Measurements from ENCODE around the gene TAF1D. TPM values are rescaled to one million over a fixed set of nuclear protein-coding genes. Genes with fewer than 3 reads are reported as not detected.

Gene TAF1D
- total and polyA plus RNA-seq, 8 donors, result 68.3 to 435 (median 169) TPM

GRCh38 chr11:93732237-93732892, 8.9 kb downstream of the TAF1D start:
- TF ChIP-seq POLR2A (IDR thresholded peaks at IDR 0.05) (no peak), POLR2AphosphoS5 (IDR thresholded peaks at IDR 0.05) (peak in 1 of 3 donors; percentile 6)
- peaks cover 7 to 56% (median 30%) of the 10 kb centered on the region in 4 donors for H3K4me1 ChIP-seq
- no peaks in the 10 kb centered on the region for H3K27me3 ChIP-seq
- WGBS, 5 donors, result 40 to 56% (median 54%) methylated on average over 4 of the region's 4 CpGs
- H3K4me3 ChIP-seq, result no peak overlapping the region
- intact Hi-C loops (cut with DNase I; ENCODE audit: low total_unique reads), result no loop called here
- peaks cover 74 to 100% (median 100%) of the 10 kb centered on the region in 4 donors for H3K36me3 ChIP-seq
- H3K9me3 ChIP-seq, result no peaks in the 10 kb centered on the region
- no peak overlapping the region for H3K27ac ChIP-seq
- DNase-seq, result no peak

DNA sequence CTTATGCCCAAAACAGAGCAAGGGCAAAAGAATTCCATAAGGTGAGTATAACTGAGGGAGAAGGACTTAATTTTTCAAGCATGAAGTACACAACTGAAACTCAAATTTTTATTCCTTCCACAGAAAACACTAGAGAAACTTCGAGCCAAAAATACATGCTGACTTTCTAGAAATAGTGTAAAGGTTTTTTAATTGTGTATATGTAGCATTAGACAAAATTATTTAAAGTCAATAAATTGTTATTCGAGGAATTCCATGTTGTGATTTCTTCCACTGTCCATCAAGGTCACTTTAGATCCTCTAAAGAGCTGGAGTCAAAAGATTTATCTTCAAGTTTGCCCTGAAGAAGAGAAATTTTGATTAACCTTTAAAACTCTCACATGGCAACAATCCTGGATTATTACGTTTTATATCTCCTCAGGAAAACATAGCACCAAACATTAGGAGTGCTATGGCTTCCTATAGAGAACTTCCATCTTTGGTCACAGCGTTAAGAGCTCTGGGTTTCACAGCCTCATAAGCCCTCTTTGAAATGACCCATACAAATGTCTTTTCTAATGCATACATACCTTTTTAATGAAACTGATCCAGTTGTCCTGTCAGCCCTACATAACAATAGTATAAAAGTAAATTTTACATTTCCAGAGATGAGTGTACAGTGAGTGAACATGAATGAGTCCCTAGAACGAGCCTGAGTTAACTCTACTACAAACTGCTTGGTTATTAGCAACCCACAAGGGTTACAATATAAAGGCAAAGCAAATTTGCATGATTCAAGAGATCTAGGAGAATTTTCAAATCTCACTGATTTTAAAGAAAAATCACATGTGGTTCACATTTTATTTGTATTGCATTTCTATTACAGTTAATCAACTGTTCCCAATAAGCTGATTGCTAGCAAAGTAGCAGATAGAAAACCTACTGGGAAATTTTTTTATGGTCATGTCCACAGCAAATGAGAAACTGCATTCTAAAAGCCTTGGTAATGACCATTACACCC, 10.9 kb downstream of the TAF1D start:
- no peak overlapping the region for H3K4me3 ChIP-seq
- WGBS, 5 donors, result 85 to 89% (median 86%) methylated on average over 5 of the region's 5 CpGs
- peaks cover 71 to 100% (median 100%) of the 10 kb centered on the region in 4 donors for H3K36me3 ChIP-seq

DNA sequence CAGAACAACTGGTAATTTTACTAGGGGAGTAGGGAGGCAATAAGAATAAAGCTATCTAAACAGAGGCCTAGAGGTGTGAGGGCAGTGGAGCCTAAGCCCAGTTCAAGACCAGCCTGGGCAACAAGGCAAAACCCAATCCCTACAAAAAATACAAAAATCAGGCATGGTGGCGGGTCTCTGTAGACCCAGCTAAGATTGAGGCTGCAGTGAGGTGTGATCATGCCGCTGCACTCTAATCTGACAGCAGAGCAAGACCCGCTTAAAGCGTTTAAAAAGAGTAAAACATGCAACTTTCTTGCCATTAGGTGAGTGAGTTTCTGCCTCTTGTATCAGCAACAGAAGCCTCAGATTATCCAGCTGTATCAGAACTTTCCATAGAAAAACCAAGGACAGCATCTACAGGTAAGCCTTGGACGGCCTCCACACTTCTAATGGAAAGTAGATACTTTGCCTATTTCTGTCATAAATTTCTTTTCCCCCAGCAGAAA, 12.1 kb downstream of the TAF1D start:
- WGBS, 5 donors, result 94 to 97% (median 95%) methylated on average over 5 of the region's 5 CpGs
- TF ChIP-seq POLR2A (IDR thresholded peaks at IDR 0.05), result no peak
- TF ChIP-seq CTCF (IDR thresholded peaks at IDR 0.05), result no peak
- no peak for TF ChIP-seq EP300 (IDR thresholded peaks at IDR 0.05)
- TF ChIP-seq POLR2AphosphoS5 (IDR thresholded peaks at IDR 0.05), result no peak
- peaks cover 66 to 99% (median 97%) of the 10 kb centered on the region in 4 donors for H3K36me3 ChIP-seq

More for the DNA sequence above, 10.9 kb downstream of the TAF1D start:
- intact Hi-C loops (cut with DNase I; ENCODE audit: low total_unique reads), result no loop called here
- Histone ChIP-seq H3K27me3 (no peaks in the 10 kb centered on the region), H3K9me3 (no peaks in the 10 kb centered on the region), H3K4me1 (peaks cover 0 to 37% (median 16%) of the 10 kb centered on the region in 4 donors), H3K27ac (peak overlapping the region in 1 of 5 donors; percentile 5)
- TF ChIP-seq POLR2AphosphoS5 (IDR thresholded peaks at IDR 0.05) (no peak), POLR2A (IDR thresholded peaks at IDR 0.05) (no peak), EP300 (IDR thresholded peaks at IDR 0.05) (no peak), CTCF (IDR thresholded peaks at IDR 0.05) (no peak)
- no peak for DNase-seq

GRCh38 chr11:93728792-93729128, 12.5 kb downstream of the TAF1D start:
- intact Hi-C loops (cut with DNase I; ENCODE audit: low total_unique reads), result no loop called here
- Histone ChIP-seq H3K9me3 (no peaks in the 10 kb centered on the region), H3K4me1 (peaks cover 0 to 20% (median 8%) of the 10 kb centered on the region in 4 donors), H3K36me3 (peaks cover 66 to 99% (median 96%) of the 10 kb centered on the region in 4 donors), H3K27me3 (no peaks in the 10 kb centered on the region), H3K27ac (peak overlapping the region in 1 of 5 donors; percentile 34), H3K4me3 (no peak overlapping the region)
- no peak for DNase-seq
- no peak for TF ChIP-seq EP300 (IDR thresholded peaks at IDR 0.05)
- no peak for TF ChIP-seq CTCF (IDR thresholded peaks at IDR 0.05)
- TF ChIP-seq POLR2A (IDR thresholded peaks at IDR 0.05), result no peak
- TF ChIP-seq POLR2AphosphoS5 (IDR thresholded peaks at IDR 0.05), result no peak
- 93 to 97% (median 94%) methylated on average over 2 of the region's 2 CpGs for WGBS, 5 donors

More for the DNA sequence above, 12.1 kb downstream of the TAF1D start:
- no peaks in the 10 kb centered on the region for H3K9me3 ChIP-seq
- no peak overlapping the region for H3K4me3 ChIP-seq
- intact Hi-C loops (cut with DNase I; ENCODE audit: low total_unique reads), result no loop called here
- H3K27me3 ChIP-seq, result no peaks in the 10 kb centered on the region
- peak overlapping the region in 1 of 5 donors; percentile 34 for H3K27ac ChIP-seq
- H3K4me1 ChIP-seq, result peaks cover 0 to 24% (median 8%) of the 10 kb centered on the region in 4 donors
- no peak for DNase-seq
